ENCODE measurements around the gene PSTPIP1. TPM values are rescaled to one million over a fixed set of nuclear protein-coding genes. Genes with fewer than 3 reads are reported as not detected.

PSTPIP1 gene
- total and polyA plus RNA-seq, 2 of the 8 experiments (the other 6 are each of a cell fraction or from before 2014, with no cell fraction given) = 1.6 to 1.8 TPM

DNA sequence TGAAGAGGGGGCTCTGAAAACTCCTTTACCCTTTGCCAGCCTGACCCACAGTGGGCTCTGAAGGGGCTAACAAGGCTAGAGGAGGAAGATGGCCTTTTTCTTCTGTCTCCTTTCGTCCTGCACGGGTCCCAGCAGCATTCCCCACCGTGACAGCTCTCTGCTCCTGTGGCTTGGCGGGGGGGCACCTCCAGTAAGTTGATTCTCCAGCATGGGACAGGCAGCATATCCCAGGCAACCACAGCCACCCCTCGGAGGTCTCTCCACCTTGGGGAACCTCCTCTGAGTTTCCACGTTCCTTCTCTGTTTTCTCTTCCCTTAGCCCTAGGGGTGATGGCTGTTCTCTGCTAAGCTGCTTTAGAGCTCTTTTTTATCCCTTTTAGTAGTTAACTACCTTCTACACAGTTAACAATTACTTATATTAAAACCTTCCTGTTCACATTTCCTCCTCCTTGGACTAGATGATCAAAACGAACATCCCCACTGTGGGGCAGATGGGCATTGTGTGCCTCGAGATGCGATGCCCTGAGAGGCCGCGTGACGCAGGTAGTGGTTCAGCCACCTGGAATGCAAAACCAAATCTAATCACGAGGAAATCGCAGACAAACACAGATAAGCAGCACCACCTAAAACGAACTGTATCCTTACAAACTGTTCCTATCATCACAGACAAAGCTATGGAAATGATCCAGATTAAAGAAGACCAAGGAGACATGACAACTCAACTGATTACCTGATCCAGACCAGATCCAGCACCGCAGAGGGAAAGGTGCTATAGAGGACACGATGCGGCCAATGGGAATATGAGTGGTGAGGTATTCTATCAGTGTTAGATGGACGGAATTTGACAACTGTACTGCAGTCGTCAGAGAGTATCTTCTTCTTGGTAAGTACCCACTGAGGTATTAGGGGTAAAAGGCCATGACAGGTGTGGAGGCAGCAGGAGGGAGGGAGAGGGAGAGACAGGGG, 48.3 kb downstream of the PSTPIP1 start (continued):
- TF ChIP-seq, protein P1, sequence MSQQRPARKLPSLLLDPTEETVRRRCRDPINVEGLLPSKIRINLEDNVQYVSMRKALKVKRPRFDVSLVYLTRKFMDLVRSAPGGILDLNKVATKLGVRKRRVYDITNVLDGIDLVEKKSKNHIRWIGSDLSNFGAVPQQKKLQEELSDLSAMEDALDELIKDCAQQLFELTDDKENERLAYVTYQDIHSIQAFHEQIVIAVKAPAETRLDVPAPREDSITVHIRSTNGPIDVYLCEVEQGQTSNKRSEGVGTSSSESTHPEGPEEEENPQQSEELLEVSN (IDR thresholded peaks at IDR 0.05) = no peak
- no peak for TF ChIP-seq ASH2L (IDR thresholded peaks at IDR 0.05; ENCODE audit: low read length)
- no peak for TF ChIP-seq SP4 (IDR thresholded peaks at IDR 0.05; ENCODE audit: low read length)
- no peak for TF ChIP-seq RBBP5 (IDR thresholded peaks at IDR 0.05; ENCODE audit: borderline replicate concordance, low read depth, low read length)
- no peak for TF ChIP-seq TCF12 (IDR thresholded peaks at IDR 0.05; ENCODE audit: low read depth, low read length)
- TF ChIP-seq GTF2F1 (IDR thresholded peaks at IDR 0.05; ENCODE audit: borderline replicate concordance, low read depth, low read length) = no peak
- no peak for TF ChIP-seq NANOG (IDR thresholded peaks at IDR 0.05; ENCODE audit: insufficient read depth, low read depth, low read length, poor library complexity, severe bottlenecking)
